HG03066 (cell line): ENCODE data around the gene AKT1.
"Not testable (repeated sequence)": the region's sequence is repeated elsewhere in the genome, so short reads cannot be mapped to it uniquely, and the experiment has no call there.

Source experiments
- ATAC-seq: cut with Tn5 transposase; IDR thresholded peaks from one replicate; pipeline ENCODE4 v1.9.1; 2021; ENCODE audit warnings: low read depth; ENCODE audit not compliant: unreplicated experiment

The AKT1 gene

DNA sequence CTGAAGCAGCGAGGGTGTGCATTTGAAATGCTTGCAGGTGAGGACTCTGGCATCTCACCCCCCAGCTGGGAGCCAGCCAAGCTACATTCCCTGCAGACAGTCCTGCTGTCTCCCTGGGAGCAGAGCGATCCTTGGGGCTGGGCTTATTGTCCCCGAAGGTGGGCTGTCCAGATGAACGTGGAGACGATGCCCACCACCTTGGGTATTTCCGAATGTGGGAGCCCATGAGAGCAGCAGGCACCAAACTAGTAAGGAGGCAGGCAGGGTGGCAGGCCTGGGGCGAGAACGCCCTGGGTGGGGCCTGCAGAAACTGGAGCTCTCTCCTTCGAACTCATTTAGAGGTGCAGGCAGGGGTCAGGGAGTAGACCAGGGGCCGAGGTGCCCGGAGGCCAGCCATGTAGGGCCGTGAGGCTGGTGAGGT lies 23.8 kb upstream of the AKT1 start:
- no peak for ATAC-seq

DNA sequence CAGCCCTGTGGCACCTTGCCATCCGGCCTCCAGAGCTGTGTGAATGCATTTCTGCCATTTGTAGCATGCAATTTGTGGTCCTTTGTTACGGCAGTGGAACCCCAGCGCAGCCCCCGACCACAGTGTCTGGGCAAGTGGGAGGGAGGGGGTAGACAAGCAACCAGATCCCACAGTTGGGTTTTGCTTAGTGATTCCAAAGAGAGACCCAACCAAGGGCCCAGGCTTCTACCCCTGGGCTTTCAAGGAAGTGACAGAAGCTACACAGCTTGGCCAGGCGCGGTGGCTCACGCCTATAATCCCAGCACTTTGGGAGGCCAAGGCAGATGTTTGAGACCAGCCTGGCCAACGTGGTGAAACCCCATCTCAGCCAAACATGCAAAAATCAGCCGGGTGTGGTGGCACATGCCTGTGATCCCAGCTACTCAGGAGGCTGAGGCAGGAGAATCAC lies 23.2 kb upstream of the AKT1 start:
- ATAC-seq: no peak

DNA sequence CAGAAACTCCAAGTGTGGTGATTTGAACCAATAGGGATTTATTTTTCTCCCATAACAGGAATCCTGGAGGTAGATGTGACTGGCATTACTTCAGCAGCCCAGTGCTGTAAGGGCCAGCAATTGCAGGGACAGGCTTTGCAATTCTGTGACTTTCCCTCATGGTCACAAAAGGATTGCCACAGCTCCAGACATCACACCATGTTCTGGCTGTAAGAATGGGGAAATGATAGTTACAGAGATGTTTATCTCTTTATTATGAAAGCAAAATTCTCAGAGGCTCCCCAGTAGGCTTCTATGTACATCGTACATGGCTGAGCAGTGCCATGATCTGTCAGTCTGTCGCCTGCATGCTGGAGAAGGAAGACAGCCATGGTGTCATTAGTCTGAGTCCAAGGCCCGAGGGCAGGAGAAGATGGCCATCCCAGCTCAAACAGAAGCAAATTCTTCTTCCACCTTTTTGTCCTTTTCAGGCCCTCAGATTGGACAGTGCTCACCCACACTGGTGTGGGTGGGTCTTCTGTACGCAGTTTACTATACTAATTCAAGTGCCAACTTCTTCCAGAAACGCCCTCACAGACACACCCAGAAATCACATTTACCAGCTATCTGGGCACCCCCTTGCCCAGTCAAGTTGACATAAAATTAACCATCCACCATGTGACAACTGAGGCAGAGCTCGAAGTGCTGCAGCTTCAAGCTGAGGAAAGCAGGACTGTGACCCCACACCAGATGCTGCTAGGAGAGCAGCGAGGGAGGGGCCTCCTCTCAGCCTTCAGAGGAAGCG lies 22.6 kb upstream of the AKT1 start:
- no peak for ATAC-seq

DNA sequence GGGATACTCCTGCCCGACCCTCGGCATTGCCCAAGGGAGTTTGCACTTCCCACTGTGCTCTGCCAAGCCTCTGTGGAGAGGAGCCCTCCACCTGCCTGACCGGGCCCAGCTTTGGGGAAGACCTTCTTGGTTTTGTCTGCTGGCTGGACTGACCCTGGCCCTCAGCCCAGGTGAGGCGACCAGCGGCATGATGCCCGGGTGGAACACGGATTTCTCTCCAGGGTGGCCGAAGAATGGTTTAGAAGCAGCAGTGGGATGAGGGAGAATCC lies 21.0 kb upstream of the AKT1 start:
- no peak for ATAC-seq

DNA sequence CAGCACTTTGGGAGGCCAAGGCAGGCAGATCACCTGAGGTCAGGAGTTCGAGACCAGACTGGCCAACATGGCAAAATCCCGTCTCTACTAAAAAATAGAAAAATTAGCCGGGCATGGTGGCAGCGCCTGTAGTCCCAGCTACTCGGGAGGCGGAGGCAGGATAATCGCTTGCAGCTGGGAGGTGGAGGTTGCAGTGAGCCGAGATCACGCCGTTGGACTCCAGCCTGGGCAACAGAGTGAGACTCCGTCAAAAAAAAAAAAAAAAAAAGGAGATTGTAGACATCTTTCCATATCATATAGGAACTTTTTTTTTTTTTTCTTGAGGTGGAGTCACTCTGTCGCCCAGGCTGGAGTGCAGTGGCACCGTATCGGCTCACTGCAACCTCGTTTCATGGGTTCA lies 19.2 kb upstream of the AKT1 start:
- ATAC-seq: not testable (repeated sequence)

DNA sequence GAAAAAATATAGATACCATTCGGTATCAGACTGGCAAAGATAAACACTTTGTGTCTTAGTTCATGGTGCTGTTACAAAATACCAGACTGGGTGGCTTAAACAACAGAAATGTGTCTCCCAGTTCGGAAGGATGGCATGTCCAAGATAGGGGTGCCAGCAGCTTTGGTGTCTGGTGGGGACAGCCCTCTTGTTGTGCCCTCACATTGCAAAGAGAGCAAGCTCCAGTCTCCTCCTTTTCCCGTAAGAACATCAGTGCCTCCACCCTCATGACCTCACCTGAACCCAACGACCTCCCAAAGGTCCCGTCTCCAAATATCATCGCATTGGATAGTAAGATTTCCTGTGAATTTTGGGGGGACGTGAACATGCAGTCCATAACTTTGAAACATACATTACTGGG lies 17.7 kb upstream of the AKT1 start:
- ATAC-seq: no peak

DNA sequence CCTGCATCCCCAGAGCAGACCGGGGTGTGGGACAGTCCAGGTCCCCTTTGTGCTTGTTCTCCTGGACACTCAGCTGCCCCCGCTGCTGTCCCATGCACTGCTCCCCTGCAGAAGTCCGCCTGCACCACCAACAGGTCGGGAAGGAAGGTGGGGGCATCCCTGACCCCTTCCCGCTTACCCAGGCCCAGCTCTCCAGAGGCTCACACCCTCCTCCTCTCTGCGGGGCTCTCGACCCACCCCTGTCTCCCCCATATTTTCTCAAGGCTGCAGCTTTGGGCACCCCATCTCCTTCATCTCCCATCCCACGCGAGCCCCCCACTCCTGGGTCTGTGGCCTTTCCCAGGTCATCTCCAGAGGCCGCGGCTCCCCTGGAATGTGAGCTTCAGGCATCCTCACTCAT lies 14.8 kb upstream of the AKT1 start:
- no peak for ATAC-seq

DNA sequence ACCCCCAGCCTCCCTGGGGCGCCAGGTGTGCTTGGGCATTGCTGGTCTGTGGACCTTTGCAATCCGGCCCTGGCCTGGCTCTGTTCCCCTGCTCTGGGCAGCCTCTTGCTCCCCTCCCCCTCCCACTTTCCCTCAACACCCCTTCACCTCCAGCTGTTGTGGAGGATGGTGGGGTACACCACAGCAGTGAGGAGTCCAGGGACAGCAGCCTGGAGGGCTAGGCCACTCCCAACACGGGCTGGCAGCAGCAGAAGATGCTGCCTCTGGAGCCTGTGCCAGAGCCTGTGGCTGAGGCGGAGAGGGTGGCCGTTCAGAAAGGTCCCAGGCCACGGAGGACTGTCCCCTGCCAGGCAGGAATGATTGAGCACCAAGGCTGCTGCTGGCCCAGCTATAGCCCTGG lies 12.9 kb upstream of the AKT1 start:
- no peak for ATAC-seq

DNA sequence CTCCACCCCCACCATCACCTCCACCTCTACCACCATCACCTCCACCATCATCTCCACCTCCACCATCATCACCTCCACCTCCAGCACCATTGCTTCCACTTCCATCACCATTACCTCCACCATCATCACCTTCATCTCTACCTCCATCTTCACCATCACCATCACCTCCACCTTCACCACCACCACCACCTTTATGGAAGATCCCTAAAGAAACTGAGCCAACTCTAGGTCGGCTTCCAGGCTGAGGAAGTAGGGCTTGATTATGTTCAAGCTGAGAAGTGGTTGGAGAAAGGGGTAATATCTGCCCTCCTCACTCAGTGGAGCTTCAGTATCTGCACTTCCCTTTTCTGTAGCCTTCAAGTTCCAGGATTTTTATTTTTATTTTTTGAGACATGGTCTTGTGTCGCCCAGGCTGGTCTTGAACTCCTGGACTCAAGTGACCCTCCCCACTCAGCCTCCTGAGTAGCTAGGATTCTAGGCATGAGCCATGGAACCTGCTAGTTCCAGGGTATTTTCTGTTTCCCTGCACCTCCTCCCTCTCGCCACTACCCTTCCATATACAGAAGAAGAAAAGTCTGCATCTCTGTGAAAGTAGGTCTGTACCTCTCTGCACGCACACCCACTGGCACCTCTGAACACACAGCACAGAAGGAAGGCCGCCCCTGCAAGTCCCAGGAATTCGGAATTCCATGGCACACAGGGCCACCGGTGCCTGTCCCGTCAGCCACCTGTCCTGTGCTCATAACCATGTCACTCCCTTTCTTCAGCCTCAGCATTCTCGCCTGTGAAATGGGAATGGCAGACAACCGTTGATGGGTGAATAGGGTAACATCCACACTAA lies 11.3 kb upstream of the AKT1 start:
- no peak for ATAC-seq

DNA sequence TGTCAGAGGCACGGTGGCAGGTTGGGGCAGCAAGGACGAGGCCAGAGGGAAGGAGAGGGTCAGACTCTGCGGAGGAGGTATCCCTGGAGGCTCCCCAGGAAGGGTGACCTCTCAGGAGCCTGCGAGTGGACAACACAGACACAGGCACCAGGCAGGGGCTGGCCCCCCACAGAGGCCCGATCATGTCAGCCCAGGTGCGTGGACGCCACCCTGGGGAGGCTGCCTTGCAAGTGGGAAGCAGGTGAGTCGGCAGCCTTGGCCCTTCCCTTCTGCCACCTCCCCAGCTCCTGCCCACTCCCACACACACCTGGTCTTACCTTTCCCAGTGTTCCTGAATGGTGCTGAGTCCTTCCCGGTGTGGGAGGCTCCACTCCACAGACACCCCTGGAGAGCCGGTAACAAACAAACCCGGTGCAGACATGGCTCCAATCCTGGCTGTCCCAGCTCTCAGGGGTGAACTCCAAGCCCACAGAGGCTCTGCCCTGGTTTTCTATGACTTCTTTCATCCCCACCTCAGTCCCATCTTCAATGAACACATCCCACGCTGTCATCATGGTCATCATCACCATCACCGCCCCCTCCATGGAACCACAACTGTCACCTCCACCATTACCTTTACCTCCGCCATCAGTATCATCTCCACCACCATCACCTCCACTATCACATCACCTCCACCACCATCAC lies 10.5 kb upstream of the AKT1 start:
- ATAC-seq: no peak

DNA sequence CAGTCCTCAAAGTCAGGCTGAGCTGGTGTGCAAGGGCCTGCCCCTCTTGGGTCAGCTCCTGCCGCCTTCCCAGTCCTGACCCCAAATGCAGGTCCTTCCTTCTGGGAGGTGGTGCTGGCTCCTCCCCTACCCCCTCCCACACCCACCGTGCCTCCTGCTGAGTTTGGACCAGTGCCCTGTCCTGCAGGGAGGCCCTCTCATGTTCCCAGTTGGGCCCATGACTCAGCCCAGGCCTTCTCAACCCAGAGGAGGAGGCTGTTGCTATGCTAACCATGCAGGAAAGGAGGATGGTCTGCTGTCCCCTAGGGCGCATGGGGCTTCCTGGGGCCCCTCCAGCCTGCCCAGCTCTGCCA lies 9.8 kb upstream of the AKT1 start:
- ATAC-seq: no peak

DNA sequence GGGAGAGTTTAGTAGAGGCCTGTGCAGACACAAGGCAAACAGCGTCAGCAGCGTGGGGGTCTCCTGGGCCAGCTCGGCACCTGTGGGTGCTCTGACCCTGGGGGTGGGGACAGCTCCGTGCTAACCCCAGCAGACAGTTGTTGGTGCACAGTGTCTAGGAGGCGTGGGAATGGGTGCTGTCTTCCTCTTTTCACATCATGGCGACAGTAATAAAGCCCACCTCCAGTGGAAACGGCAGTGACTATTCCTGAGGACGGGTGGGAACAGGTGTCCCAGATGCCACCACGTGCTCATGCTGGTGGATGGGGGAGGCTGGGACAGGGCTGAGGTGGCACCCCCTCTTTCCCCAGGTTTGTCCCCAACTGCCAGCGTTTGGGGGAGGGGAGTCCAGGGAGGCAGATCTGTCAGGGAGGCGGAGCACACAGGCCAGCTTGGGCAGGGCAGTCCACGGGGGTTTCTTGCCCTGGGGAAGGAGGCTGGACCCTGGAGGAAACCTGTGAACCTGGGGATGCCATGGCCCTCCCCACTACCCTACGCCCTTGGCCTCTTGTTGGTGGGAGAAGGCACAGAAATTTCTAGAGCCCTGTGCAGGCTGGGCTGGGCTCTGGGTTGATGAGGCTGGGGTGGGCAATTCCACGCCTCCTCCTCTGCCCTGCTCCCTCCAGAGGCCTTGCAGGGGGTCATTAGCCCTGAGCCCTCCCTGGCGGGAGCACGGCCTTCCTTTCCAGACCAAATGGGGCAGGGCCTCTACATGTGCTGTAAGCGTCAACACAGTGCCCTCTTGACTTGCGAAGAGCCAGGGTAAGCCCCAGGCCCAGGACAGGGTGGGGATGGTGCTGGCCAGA lies 9.2 kb upstream of the AKT1 start:
- ATAC-seq: no peak

DNA sequence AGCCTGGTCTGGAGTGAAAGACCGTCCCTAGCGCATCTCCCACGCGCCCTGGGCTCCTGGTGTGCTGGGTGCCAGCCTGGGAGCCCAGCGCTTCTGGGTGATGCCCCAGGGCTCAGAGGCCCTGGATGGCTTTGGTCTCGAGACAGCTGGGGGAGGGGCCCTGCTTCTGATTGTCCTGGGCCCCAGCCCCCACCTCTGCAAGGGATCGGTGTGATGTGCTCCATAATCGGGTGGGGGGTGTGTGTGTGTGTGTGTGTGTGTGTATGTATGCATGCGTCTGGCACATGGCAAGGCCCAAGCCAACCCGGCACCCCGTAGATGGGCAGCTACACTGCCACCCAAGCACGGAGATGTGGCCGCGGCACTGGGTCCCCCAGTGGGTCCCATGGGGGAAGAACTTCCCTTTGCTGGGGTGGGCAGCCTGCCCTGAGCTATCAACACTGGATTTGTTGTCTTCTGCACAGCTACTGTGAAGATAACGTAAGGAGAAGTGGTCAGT lies 8.4 kb upstream of the AKT1 start:
- no peak for ATAC-seq

DNA sequence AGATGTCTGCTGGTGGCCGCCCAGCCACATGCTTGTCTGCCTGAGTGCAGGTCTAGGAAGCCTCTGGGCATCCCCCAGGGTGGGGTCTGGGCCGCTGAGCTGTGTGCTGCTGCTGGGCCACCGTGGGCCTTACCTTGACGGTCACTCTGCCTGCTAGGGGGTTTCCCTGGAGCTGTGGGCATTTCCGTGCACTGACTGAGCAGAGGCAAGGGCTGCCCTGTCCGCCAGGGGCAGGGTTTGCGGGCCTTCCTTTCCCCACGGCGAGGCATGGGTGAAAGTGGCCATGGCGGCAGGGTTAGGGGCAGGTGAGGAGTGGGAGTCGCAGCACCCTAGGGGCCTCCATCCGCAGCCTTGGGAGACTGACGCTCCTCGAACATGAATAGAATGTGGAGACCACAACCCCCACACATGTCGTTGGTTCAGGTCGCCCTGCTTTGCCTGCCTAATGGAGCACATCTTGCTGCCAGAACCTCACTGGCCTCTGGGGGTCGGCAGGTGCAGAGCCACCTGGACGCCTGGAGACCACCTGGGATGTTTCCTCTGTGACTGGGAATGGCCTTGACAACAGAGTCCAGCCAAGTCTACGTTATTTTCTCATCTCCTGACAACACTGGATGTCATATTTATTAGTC lies 7.8 kb upstream of the AKT1 start:
- ATAC-seq: no peak

DNA sequence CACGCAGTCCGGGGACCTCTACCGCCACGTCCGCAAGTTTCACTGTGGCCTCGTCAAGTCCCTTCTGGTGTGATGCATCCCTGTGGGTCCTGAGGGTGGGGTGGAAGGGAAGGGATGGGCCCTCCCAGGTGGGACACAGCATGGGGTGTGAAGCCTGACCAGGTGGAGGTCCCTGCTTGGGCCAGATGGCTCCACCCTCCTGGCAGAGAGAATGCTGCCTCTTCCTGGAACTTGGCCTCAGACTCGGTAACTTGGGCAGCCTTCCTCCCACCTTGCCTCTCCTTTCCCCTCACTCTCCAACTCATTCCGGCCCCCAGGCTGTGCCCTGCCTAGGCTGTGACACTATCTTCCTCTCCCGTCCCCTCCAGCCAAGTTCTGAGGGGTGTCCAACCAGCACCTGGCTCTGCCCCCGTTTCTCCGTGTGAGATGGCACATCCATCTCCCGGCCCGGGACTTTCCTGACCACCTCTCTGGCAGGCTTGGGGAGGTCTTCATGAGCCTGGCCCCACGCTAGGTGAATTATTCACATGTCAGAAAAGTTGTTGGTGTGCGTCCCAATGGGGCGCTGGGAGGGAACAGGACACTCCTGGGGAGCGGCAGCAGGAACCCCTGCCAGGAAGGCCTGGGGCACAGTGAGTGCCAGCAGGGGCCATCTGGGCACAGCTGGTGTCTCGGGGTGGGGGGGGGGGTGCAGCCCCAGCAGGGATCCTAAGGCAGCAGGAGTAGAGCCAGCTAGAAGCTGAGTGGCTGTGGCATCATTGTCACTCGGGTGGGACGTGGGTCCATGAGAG lies 7.0 kb upstream of the AKT1 start:
- ATAC-seq: no peak

DNA sequence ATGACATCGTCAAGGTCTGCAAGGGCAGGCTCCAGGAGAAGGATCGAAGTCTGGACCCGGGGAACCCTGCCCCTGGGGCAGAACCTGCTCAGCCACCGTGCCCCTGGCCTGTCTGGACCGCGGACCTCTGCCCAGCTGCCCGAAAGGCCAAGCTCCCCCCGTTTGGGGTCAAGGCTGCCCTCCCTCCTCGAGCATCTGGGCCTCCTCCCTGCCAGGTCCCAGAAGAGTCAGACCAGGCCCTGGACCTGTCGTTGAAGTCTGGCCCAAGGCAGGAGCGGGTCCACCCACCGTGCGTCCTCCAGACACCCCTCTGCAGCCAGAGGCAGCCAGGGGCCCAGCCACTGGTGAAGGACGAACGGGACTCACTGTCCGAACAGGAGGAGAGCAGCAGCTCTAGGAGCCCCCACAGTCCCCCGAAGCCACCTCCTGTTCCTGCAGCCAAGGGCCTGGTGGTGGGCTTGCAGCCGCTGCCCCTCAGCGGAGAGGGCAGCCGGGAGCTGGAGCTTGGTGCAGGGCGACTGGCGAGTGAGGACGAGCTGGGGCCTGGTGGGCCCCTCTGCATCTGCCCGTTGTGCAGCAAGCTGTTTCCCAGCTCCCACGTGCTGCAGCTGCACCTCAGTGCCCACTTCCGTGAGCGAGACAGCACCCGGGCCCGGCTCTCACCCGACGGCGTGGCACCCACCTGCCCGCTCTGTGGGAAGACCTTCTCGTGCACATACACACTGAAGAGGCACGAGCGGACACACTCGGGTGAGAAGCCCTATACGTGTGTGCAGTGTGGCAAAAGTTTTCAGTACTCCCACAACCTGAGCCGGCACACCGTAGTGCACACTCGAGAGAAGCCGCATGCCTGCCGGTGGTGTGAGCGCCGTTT lies 6.2 kb upstream of the AKT1 start:
- no peak for ATAC-seq

DNA sequence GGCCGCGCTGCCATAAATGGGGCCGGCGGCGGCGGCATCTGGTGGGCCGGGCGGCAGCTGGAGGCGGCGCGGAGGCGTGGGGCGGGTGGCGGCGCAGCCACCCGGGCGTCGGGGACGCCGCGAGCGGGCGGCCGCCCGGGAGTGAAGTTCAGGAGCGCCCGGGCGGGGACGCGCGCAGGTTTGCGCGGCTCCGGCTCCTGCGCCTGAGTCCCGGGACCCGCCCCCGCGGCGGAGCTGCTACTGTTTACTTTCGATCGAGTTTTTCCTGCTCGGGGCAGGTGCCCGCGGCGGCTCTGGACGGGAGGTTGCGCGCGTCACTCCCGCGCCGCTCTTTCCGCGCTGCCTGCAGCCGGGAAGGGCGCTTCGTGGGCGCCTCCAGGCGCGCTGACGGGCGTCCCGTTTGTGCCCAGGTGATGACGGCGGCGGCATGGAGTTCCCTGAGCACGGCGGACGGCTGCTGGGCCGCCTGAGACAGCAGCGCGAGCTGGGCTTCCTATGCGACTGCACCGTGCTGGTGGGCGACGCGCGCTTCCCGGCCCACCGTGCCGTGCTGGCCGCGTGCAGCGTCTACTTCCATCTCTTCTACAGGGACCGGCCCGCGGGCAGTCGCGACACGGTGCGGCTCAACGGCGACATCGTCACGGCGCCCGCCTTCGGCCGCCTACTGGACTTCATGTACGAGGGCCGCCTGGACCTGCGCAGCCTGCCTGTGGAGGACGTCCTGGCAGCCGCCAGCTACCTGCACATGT lies 5.4 kb upstream of the AKT1 start, which contains the start of gene ZBTB42:
TSS of gene ZBTB42 (plus strand) at position 331 of the 749 bp plus-strand sequence. CDS start at position 428, 97 bp downstream.
- ATAC-seq: no peak
